H9 (cell line): ENCODE results near the gene WBP1. TPM values are rescaled to one million over a fixed set of nuclear protein-coding genes. Genes with fewer than 3 reads are reported as not detected.

Source experiments
- DNase-seq: peaks from one replicate; pipeline ENCODE4 v3.0.0-alpha.2; 2017
- H2AFZ ChIP-seq: one replicate; pipeline ENCODE4 v1.6.1; 2013; ENCODE audit warnings: mild to moderate bottlenecking, low read length, control low read depth, moderate library complexity
- H2AK5ac ChIP-seq: 2 replicates; pipeline ENCODE4 v1.6.1; 2013; ENCODE audit warnings: low read length, control low read depth, mixed read lengths; ENCODE audit not compliant: insufficient read length
- H2BK120ac ChIP-seq: one replicate; pipeline ENCODE4 v1.6.1; 2013; ENCODE audit warnings: low read depth, mild to moderate bottlenecking, low read length, control low read depth, inconsistent platforms; ENCODE audit not compliant: poor library complexity, severe bottlenecking
- H2BK12ac ChIP-seq: 2 replicates; pipeline ENCODE4 v1.6.1; 2013; ENCODE audit warnings: low read length, control low read depth, mixed read lengths, low read depth; ENCODE audit not compliant: insufficient read length
- H2BK15ac ChIP-seq: 2 replicates; pipeline ENCODE4 v1.6.1; 2013; ENCODE audit warnings: low read depth, low read length, control low read depth
- H2BK20ac ChIP-seq: one replicate; pipeline ENCODE4 v1.6.1; 2013; ENCODE audit warnings: low read depth, mild to moderate bottlenecking, low read length, control low read depth, inconsistent platforms; ENCODE audit not compliant: poor library complexity, severe bottlenecking
- H2BK5ac ChIP-seq: 2 replicates; pipeline ENCODE4 v1.6.1; 2013; ENCODE audit warnings: low read length, control low read depth, mixed read lengths; ENCODE audit not compliant: insufficient read length
- H3K14ac ChIP-seq: 2 replicates; pipeline ENCODE4 v1.6.1; 2013; ENCODE audit warnings: low read length, control low read depth; ENCODE audit not compliant: insufficient read depth
- H3K18ac ChIP-seq: 2 replicates; pipeline ENCODE4 v1.6.1; 2013; ENCODE audit warnings: low read depth, mild to moderate bottlenecking, mixed read lengths, low read length, control low read depth; ENCODE audit not compliant: insufficient read length
- H3K23ac ChIP-seq: 2 replicates; pipeline ENCODE4 v1.6.1; 2013; ENCODE audit warnings: low read length, control low read depth, mixed read lengths, low read depth; ENCODE audit not compliant: insufficient read length
- H3K23me2 ChIP-seq: 2 replicates; pipeline ENCODE4 v1.6.1; 2013; ENCODE audit warnings: low read depth, mild to moderate bottlenecking, mixed read lengths, low read length, control low read depth; ENCODE audit not compliant: insufficient read length, poor library complexity, severe bottlenecking
- H3K27ac ChIP-seq: 2 replicates; pipeline ENCODE4 v1.5.1; 2013; ENCODE audit warnings: low read length, control low read depth, mixed read lengths, low read depth; ENCODE audit not compliant: insufficient read length
- H3K27me3 ChIP-seq: 2 replicates; pipeline ENCODE4 v1.6.1; 2013; ENCODE audit warnings: low read length, control low read depth, inconsistent platforms; ENCODE audit not compliant: insufficient read depth
- H3K4ac ChIP-seq: 2 replicates; pipeline ENCODE4 v1.6.1; 2013; ENCODE audit warnings: low read depth, mild to moderate bottlenecking, control low read depth, inconsistent platforms, low read length, moderate library complexity
- H3K4me1 ChIP-seq: 2 replicates; pipeline ENCODE4 v1.6.1; 2013; ENCODE audit warnings: low read length, control low read depth, inconsistent platforms; ENCODE audit not compliant: insufficient read depth
- H3K4me2 ChIP-seq: 2 replicates; pipeline ENCODE4 v1.6.1; 2013; ENCODE audit warnings: low read length, control low read depth, mixed read lengths; ENCODE audit not compliant: insufficient read length, insufficient read depth
- H3K56ac ChIP-seq: 2 replicates; pipeline ENCODE4 v1.6.1; 2013; ENCODE audit warnings: low read depth, mild to moderate bottlenecking, mixed read lengths, low read length, control low read depth; ENCODE audit not compliant: insufficient read length
- H3K79me1 ChIP-seq: 2 replicates; pipeline ENCODE4 v1.6.1; 2013; ENCODE audit warnings: low read depth, mild to moderate bottlenecking, moderate library complexity, low read length, control low read depth, inconsistent platforms; ENCODE audit not compliant: insufficient read depth, poor library complexity, severe bottlenecking
- H3K79me2 ChIP-seq: 2 replicates; pipeline ENCODE4 v1.6.1; 2013; ENCODE audit warnings: low read length, control low read depth, inconsistent platforms; ENCODE audit not compliant: insufficient read depth
- H3K9ac ChIP-seq: 2 replicates; pipeline ENCODE4 v1.6.1; 2013; ENCODE audit warnings: low read length, control low read depth, mixed read lengths; ENCODE audit not compliant: insufficient read length; ENCODE audit errors: extremely low read depth
- H3K9me3 ChIP-seq: one replicate; pipeline ENCODE4 v1.6.1; 2013; ENCODE audit warnings: low read depth, low read length, inconsistent platforms; ENCODE audit not compliant: control insufficient read depth
- H3T11ph ChIP-seq: one replicate; pipeline ENCODE4 v1.6.1; 2013; ENCODE audit warnings: mild to moderate bottlenecking, low read length, control low read depth, inconsistent platforms
- H4K20me1 ChIP-seq: one replicate; pipeline ENCODE4 v1.6.1; 2013; ENCODE audit not compliant: control insufficient read depth, insufficient read length, insufficient read depth
- H4K5ac ChIP-seq: 2 replicates; pipeline ENCODE4 v1.6.1; 2013; ENCODE audit warnings: low read depth, mild to moderate bottlenecking, mixed read lengths, low read length, control low read depth; ENCODE audit not compliant: insufficient read length
- H4K8ac ChIP-seq: replicated peaks from 2 replicates; pipeline ENCODE4 v1.6.1; 2013; ENCODE audit warnings: low read length, control low read depth, mixed read lengths, low read depth; ENCODE audit not compliant: insufficient read length
- H4K91ac ChIP-seq: 2 replicates; pipeline ENCODE4 v1.6.1; 2013; ENCODE audit warnings: low read depth, mild to moderate bottlenecking, moderate library complexity, mixed read lengths, low read length, control low read depth; ENCODE audit not compliant: insufficient read length
- H3K27ac Mint-ChIP-seq, 3 experiments: 2 replicates in 2 of 3; 3 replicates in 1 of 3; pipeline ENCODE4 v1.8.0; 2020 to 2021; ENCODE audit warnings: mixed read lengths in 3 of 3, mild to moderate bottlenecking in 1 of 3, moderate library complexity in 1 of 3
- H3K27me3 Mint-ChIP-seq: 2 replicates; pipeline ENCODE4 v1.8.0; 2021; ENCODE audit warnings: low read depth, mild to moderate bottlenecking, moderate library complexity, mixed read lengths
- H3K36me3 Mint-ChIP-seq, 3 experiments: 2 replicates in 2 of 3; 3 replicates in 1 of 3; pipeline ENCODE4 v1.8.0; 2020 to 2021; ENCODE audit warnings: low read depth in 3 of 3, mixed read lengths in 3 of 3; ENCODE audit not compliant: insufficient read depth in 1 of 3
- H3K4me1 Mint-ChIP-seq, 2 experiments: 2 replicates each; pipeline ENCODE4 v1.8.0; 2020; ENCODE audit warnings: mixed read lengths in 2 of 2
- H3K4me3 Mint-ChIP-seq, 2 experiments: 2 replicates in 1 of 2; 3 replicates in 1 of 2; pipeline ENCODE4 v1.8.0; 2020 to 2021; ENCODE audit warnings: mild to moderate bottlenecking in 2 of 2, mixed read lengths in 2 of 2, moderate library complexity in 1 of 2
- H3K9me3 Mint-ChIP-seq, 2 experiments: 2 replicates in 1 of 2; 3 replicates in 1 of 2; pipeline ENCODE4 v1.8.0; 2020; ENCODE audit warnings: mild to moderate bottlenecking in 2 of 2, mixed read lengths in 2 of 2, moderate library complexity in 1 of 2
- CTCF ChIP-seq: fragments of 200-600 bp; sonication (generic); conservative IDR thresholded peaks from 3 replicates; pipeline ENCODE4 v1.8.0; 2021; ENCODE audit warnings: antibody characterized with exemption, mild to moderate bottlenecking
- WGBS: extraction: QIAGEN DNeasy Blood & Tissue Kit; methylation state at CpG from one replicate; pipeline ENCODE4 v1.1.7; 2013; ENCODE audit warnings: missing lambda C conversion rate, low lambda C conversion rate, mixed read lengths; ENCODE audit not compliant: insufficient read length; ENCODE audit errors: extremely low coverage; 5-methylcytosine and 5-hydroxymethylcytosine counted together
- total RNA-seq: library from RNA; stranded (reverse); gene quantifications from 2 replicates; pipeline ENCODE4 v1.2.1, GENCODE V29; 2021

Gene WBP1
- total RNA-seq, 1 experiment from 2014 or later = 82.1 TPM

- Histone ChIP-seq H3K23ac (no peak overlapping the region), H3K4ac (no peak overlapping the region), H3K23me2 (no peaks in the 10 kb centered on the region), H4K5ac (no peak overlapping the region), H2BK5ac (no peak overlapping the region), H3K9ac (no peak overlapping the region), H3K9me3 (no peaks in the 10 kb centered on the region), H2AK5ac (no peak overlapping the region), H3K56ac (no peak overlapping the region), H4K20me1 (no peaks in the 10 kb centered on the region), H3K4me2 (no peak overlapping the region), H2BK12ac (no peak overlapping the region), H3K14ac (no peak overlapping the region), H4K8ac (no peak overlapping the region), H3K79me2 (no peaks in the 10 kb centered on the region), H3T11ph (no peak overlapping the region), H2AFZ (no peak overlapping the region), H3K18ac (no peak overlapping the region), H2BK20ac (no peak overlapping the region), H3K4me1 (no peaks in the 10 kb centered on the region), H3K27me3 (no peaks in the 10 kb centered on the region), H4K91ac (no peak overlapping the region), H2BK120ac (no peak overlapping the region), H3K79me1 (no peaks in the 10 kb centered on the region), H2BK15ac (no peak overlapping the region), H3K27ac (no peak overlapping the region)
- H3K9me3 Mint-ChIP-seq = no peaks in the 10 kb centered on the region
- no CpG with 5 or more reads among the region's 66 CpGs for WGBS
- H3K27ac Mint-ChIP-seq = no peak overlapping the region
- H3K27me3 Mint-ChIP-seq = peaks cover 17% of the 10 kb centered on the region
- peaks cover 0 to 14% of the 10 kb centered on the region in 2 experiments; a peak in 2 of 4 replicates for H3K4me1 Mint-ChIP-seq
- no peak for TF ChIP-seq CTCF
- H3K4me3 Mint-ChIP-seq = no peak overlapping the region
- no peaks in the 10 kb centered on the region; a peak in 1 of 7 replicates for H3K36me3 Mint-ChIP-seq
- no peak for DNase-seq
Measured at GRCh38 chr2:74414881-74415761, 43.1 kb upstream of the WBP1 start.
